Neuron (in vitro differentiated cells): ENCODE data around the gene HHIP.

Experiments used
- H2AFZ ChIP-seq: one replicate; pipeline ENCODE4 v1.6.1; 2013; ENCODE audit warnings: low read depth, mild to moderate bottlenecking, inconsistent platforms, low read length, moderate library complexity
- H3K27me3 ChIP-seq: one replicate; pipeline ENCODE4 v1.6.1; 2013; ENCODE audit warnings: low read length; ENCODE audit not compliant: insufficient read depth
- H3K36me3 ChIP-seq: one replicate; pipeline ENCODE4 v1.6.1; 2013; ENCODE audit warnings: low read length; ENCODE audit not compliant: insufficient read depth
- H3K4me1 ChIP-seq: one replicate; pipeline ENCODE4 v1.6.1; 2013; ENCODE audit warnings: low read length; ENCODE audit not compliant: insufficient read depth
- H3K4me3 ChIP-seq: 2 replicates; pipeline ENCODE4 v1.5.1; 2013; ENCODE audit warnings: mild to moderate bottlenecking, low read length, moderate library complexity
- H3K9me3 ChIP-seq: one replicate; pipeline ENCODE4 v1.6.1; 2013; ENCODE audit warnings: low read length

HHIP gene

GRCh38 chr4:144720491-144720890, 74.5 kb downstream of the HHIP start:
- H3K4me1 ChIP-seq: peaks cover 3% of the 10 kb centered on the region
- no peaks in the 10 kb centered on the region for H3K36me3 ChIP-seq
- no peak overlapping the region for H2AFZ ChIP-seq
- no peak overlapping the region for H3K4me3 ChIP-seq
- peaks cover 2% of the 10 kb centered on the region for H3K9me3 ChIP-seq
- H3K27me3 ChIP-seq: no peaks in the 10 kb centered on the region

DNA sequence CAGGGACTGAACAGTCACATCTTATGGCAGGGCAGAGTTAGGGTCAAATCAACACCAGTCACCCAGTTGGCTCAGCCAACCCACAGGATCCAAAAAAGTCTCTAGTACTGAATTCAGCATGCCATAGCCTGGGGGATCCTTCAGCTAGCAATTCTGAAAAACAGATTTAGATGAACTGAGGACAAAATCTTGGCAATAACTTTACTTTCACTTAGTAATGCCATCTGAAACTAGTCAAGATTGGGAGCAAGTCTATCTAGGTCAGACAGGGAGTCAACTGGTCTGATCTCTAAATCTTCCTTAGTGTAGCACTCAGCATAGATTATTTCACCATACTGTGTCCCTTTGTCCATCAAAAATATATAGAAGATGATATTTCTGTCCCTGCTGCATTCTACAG, 76.0 kb downstream of the HHIP start:
- H3K36me3 ChIP-seq: no peaks in the 10 kb centered on the region
- H3K4me3 ChIP-seq: no peak overlapping the region
- no peak overlapping the region for H2AFZ ChIP-seq
- no peaks in the 10 kb centered on the region for H3K27me3 ChIP-seq
- H3K9me3 ChIP-seq: peaks cover 2% of the 10 kb centered on the region
- peaks cover 3% of the 10 kb centered on the region for H3K4me1 ChIP-seq

GRCh38 chr4:144723471-144723870, 77.5 kb downstream of the HHIP start:
- no peaks in the 10 kb centered on the region for H3K36me3 ChIP-seq
- no peak overlapping the region for H2AFZ ChIP-seq
- H3K27me3 ChIP-seq: no peaks in the 10 kb centered on the region
- H3K9me3 ChIP-seq: no peaks in the 10 kb centered on the region
- peaks cover 3% of the 10 kb centered on the region for H3K4me1 ChIP-seq
- no peak overlapping the region for H3K4me3 ChIP-seq

DNA sequence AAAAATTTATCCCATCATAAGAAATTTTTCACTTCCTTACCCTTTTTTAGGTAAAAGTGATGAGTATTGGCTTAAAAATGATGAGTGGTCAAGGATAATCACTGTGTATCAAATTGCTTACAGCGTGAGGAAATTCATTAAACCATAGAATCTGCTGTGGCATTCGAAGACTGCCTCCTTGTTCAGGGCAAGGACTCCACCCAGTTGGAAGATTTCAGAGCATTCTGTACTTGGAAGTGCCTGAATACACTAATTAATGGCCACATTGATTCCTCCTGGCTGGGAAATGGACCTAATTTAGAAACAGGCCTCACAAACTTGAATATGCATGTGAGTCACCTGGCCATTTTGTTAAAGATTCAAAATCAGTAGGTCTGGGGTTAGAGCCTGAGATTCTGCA, 83.2 kb downstream of the HHIP start:
- H3K4me3 ChIP-seq: no peak overlapping the region
- no peaks in the 10 kb centered on the region for H3K4me1 ChIP-seq
- H2AFZ ChIP-seq: no peak overlapping the region
- H3K36me3 ChIP-seq: no peaks in the 10 kb centered on the region
- no peaks in the 10 kb centered on the region for H3K27me3 ChIP-seq
- H3K9me3 ChIP-seq: no peaks in the 10 kb centered on the region

GRCh38 chr4:144732584-144733428, 86.8 kb downstream of the HHIP start:
- Histone ChIP-seq H2AFZ (no peak overlapping the region), H3K4me1 (no peaks in the 10 kb centered on the region), H3K27me3 (no peaks in the 10 kb centered on the region), H3K4me3 (no peak overlapping the region), H3K36me3 (no peaks in the 10 kb centered on the region), H3K9me3 (no peaks in the 10 kb centered on the region)

DNA sequence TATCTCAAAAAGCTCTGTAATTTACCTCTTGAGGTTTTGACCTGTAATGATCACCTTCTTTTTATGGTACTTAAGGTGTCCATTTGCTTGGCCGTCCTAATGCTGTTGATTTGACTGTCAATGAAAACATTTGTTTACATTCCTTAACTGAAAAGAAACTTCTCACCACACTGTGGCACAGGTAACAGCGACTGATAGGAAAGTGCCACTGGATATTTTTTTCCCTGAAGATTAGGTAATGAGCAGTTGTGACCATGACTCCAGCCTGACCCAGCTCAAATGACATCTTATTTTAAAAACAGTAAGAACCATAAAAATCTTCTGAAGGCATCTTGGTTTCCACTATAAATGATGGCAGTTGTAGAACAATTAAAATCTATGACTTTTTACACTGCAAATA, 87.6 kb downstream of the HHIP start:
- Histone ChIP-seq H2AFZ (no peak overlapping the region), H3K36me3 (no peaks in the 10 kb centered on the region), H3K27me3 (no peaks in the 10 kb centered on the region), H3K4me3 (no peak overlapping the region), H3K4me1 (peaks cover under 1% of the 10 kb centered on the region), H3K9me3 (no peaks in the 10 kb centered on the region)

GRCh38 chr4:144734522-144734921, 88.6 kb downstream of the HHIP start:
- Histone ChIP-seq H2AFZ (no peak overlapping the region), H3K4me3 (no peak overlapping the region), H3K27me3 (no peaks in the 10 kb centered on the region), H3K36me3 (no peaks in the 10 kb centered on the region), H3K4me1 (peaks cover 9% of the 10 kb centered on the region), H3K9me3 (no peaks in the 10 kb centered on the region)

DNA sequence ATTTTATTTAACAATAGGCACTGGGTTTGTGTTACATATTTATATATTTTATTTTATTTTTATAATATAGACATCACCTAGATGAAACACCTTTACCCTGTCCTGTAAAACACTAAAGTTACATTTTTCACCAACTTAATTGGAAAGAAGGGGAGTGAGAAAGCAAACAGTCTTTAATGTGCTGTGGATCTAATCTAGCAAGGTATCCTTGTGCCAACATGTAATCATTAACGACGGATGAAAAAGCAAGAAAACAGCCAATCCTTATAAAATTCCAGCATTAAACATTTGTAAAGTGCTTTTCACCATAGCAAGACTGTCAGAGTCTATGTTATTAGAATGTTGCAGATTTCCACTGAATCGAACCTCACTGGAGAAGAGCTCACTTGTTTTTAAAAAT, 92.7 kb downstream of the HHIP start:
- no peaks in the 10 kb centered on the region for H3K27me3 ChIP-seq
- peaks cover 23% of the 10 kb centered on the region for H3K4me1 ChIP-seq
- no peak overlapping the region for H2AFZ ChIP-seq
- H3K9me3 ChIP-seq: no peaks in the 10 kb centered on the region
- H3K4me3 ChIP-seq: no peak overlapping the region
- no peaks in the 10 kb centered on the region for H3K36me3 ChIP-seq

- H3K9me3 ChIP-seq: no peaks in the 10 kb centered on the region
- peaks cover 23% of the 10 kb centered on the region for H3K4me1 ChIP-seq
- H2AFZ ChIP-seq: no peak overlapping the region
- H3K4me3 ChIP-seq: no peak overlapping the region
- H3K36me3 ChIP-seq: no peaks in the 10 kb centered on the region
- H3K27me3 ChIP-seq: no peaks in the 10 kb centered on the region
Measured at GRCh38 chr4:144739511-144740033, 93.6 kb downstream of the HHIP start.

- Histone ChIP-seq H2AFZ (no peak overlapping the region), H3K4me1 (peaks cover 23% of the 10 kb centered on the region), H3K4me3 (no peak overlapping the region), H3K27me3 (no peaks in the 10 kb centered on the region), H3K36me3 (no peaks in the 10 kb centered on the region), H3K9me3 (no peaks in the 10 kb centered on the region)
Measured at GRCh38 chr4:144740316-144740715, 94.4 kb downstream of the HHIP start.

DNA sequence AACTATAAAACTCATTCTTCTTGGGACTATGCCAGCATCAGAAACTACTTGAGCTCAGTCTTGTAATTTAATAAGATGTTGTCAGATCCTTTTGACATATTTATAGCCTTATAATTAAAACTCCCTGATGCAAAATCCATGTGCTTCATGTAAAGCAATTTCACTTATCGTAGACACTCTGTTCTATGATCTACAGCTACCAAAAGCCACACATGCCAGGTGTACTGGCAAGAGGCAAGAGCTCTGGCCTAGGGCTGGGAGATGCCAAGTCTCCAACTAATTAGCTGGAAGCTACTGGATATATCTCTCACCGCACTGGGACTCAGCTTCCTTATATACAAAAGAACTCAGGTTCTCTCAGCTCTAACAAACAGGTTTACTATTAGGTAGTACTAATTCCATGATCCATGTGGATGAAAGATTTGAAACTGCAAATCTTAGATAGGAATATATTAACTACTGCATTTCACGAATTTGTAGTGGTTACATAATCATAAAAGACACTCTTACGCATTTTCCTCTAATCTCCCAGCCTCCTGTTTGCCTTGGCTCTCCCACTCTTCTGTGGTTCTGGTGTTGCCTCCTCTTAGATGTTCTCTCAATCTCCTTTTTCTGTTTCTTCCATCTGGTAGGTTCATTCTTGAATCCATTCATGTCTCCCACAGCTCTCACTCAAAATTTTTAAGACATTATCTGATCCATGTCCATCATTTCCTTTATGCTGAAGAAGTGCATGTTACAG, 103.0 kb downstream of the HHIP start:
- Histone ChIP-seq H3K27me3 (no peaks in the 10 kb centered on the region), H3K9me3 (no peaks in the 10 kb centered on the region), H3K36me3 (no peaks in the 10 kb centered on the region), H3K4me1 (no peaks in the 10 kb centered on the region), H2AFZ (no peak overlapping the region), H3K4me3 (no peak overlapping the region)

DNA sequence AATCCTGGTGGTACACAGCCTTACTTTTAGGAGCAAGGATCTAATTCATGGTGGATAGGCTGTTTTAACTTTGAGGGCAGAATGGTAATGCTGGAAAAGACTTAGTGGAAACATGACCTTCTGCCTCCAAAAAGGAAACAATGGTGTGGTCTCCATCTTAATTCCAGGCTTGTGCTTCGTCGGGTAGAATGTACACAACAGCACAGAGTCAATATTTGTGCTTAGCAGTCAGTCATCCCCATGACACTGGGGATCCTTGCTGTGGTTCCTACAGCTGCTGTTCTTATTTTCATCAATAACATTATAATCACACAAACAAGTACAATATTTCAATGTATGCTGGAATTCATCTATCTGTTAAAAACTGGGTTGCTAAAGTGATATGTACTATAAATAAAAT, 104.4 kb downstream of the HHIP start:
- Histone ChIP-seq H2AFZ (no peak overlapping the region), H3K4me3 (no peak overlapping the region), H3K27me3 (no peaks in the 10 kb centered on the region), H3K4me1 (no peaks in the 10 kb centered on the region), H3K36me3 (no peaks in the 10 kb centered on the region), H3K9me3 (no peaks in the 10 kb centered on the region)

DNA sequence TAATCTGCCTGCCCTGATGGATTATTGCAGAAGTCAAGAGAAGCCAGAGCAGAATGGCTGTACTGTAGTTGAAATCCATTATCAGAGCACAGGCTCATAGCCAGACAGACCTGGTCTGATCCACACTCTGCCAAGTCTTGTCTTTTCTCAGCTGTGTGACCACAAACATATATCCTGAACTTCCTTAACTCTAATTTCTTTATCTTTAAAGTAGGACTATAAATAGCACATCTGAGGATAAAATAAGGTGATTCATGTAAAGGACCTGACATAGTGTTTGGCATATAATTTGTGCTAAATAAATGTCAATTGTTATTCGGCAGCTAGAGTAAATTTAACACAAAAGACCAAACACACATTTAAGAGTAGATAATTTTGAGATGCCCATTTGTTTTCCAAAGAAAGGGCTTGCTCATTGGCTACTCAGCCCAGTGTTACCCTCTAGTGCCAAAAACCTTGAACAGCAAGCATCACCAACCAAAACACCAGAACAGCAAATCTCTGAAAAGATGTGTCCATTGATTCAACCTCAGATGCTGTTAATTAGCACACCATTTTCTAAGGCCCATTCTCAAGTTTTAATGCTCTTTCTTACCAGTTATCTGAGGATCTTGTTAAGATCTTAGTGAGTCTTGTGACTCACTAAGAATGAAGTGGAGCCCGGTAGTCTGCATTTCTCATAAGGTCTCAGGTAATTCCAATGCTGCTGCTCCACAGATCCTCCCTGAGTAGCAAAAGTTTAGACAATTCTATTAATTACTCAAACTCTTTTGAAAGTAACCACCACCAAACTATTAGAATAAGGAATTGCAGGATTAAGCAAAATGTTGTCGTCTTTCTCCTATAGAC, 108.8 kb downstream of the HHIP start:
- Histone ChIP-seq H3K4me3 (no peak overlapping the region), H2AFZ (no peak overlapping the region), H3K4me1 (no peaks in the 10 kb centered on the region), H3K9me3 (no peaks in the 10 kb centered on the region), H3K27me3 (no peaks in the 10 kb centered on the region), H3K36me3 (no peaks in the 10 kb centered on the region)
